Gastroesophageal sphincter (tissue), 3 donors: ENCODE data around the gene CAMSAP1.

Experiments used
- CTCF ChIP-seq, 4 experiments: fragments of 200-600 bp in 2 of 4; fragments of 450-650 bp in 2 of 4; sonication (generic) in 1 of 4; IDR thresholded peaks; one replicate each; pipeline ENCODE4 v1.5.1; 2017 to 2019; ENCODE audit warnings: antibody characterized with exemption in 4 of 4, mild to moderate bottlenecking in 2 of 4, moderate library complexity in 2 of 4
- EP300 ChIP-seq: sonication (generic); formaldehyde crosslinking; IDR thresholded peaks from one replicate; pipeline ENCODE4 v1.6.1; 2017; ENCODE audit warnings: antibody characterized with exemption, mild to moderate bottlenecking
- POLR2A ChIP-seq, 2 donors: fragments of 450-650 bp; IDR thresholded peaks; one replicate each; pipeline ENCODE4 v1.6.1; 2017; ENCODE audit warnings: antibody characterized with exemption in 2 of 2, mild to moderate bottlenecking in 2 of 2, moderate library complexity in 1 of 2
- POLR2AphosphoS5 ChIP-seq: sonication (generic); formaldehyde crosslinking; IDR thresholded peaks from one replicate; pipeline ENCODE4 v1.6.1; 2017; ENCODE audit warnings: antibody characterized with exemption

DNA sequence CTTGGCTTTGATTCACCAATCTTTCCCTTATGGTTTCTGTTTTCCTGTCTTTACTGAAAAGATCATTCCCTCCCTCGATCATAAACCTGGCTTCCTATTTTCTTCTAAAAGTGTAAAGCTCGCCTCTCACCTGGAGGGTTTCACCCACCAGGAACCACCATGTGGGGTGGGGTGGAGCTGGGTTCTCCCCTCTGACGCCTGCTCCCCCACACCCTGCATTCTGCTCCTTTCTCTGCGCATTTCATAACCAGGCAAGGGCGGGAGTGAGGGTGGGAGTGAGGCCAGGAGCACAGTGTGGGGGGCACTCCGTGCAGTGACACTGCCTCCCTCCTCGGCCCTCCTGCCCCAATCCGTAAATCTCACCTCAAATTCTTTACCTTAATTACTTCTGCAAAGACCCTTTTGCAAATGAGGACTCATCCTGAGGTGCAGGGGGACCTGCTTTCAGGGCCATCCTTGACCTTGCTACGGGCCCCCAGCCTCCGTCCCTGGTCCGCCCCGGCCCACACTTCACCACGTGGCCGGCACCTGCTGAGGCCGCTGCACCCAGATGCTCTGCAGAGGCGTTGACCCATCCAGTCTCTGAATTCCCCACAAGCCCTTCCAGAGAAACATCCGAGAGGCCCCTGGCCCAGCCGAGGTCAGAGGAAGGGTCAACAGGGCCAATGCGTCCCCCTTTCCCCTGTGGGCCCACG, 146.0 kb downstream of the CAMSAP1 start:
- TF ChIP-seq CTCF (IDR thresholded peaks at IDR 0.05) (no peak), EP300 (no peak), POLR2AphosphoS5 (no peak), POLR2A (IDR thresholded peaks at IDR 0.05) (no peak)
